Activated naive CD8-positive, alpha-beta T cell treated with anti-CD3 and anti-CD28 coated beads, Interleukin-2, amount 50 U/mL, for 24 hours (primary cell): ENCODE data around the gene ZNF333.

ENCODE experiments used
- ATAC-seq: fragments of 150-1000 bp; cut with Tn5 transposase; one replicate; pipeline ENCODE4 v1.10.0; 2021
- DNase-seq: peaks from one replicate; pipeline ENCODE4 v3.0.0; 2021
- H3K27ac Mint-ChIP-seq: one replicate; pipeline ENCODE4 v1.8.0; 2021; ENCODE audit warnings: mild to moderate bottlenecking, mixed read lengths
- H3K27me3 Mint-ChIP-seq: one replicate; pipeline ENCODE4 v1.8.0; 2021; ENCODE audit warnings: mixed read lengths
- H3K36me3 Mint-ChIP-seq: one replicate; pipeline ENCODE4 v1.8.0; 2021; ENCODE audit warnings: low read depth, mixed read lengths
- H3K4me1 Mint-ChIP-seq: one replicate; pipeline ENCODE4 v1.8.0; 2021; ENCODE audit warnings: mixed read lengths
- H3K4me3 Mint-ChIP-seq: one replicate; pipeline ENCODE4 v1.8.0; 2021; ENCODE audit warnings: mild to moderate bottlenecking, moderate library complexity, mixed read lengths
- H3K9me3 Mint-ChIP-seq: one replicate; pipeline ENCODE4 v1.8.0; 2021; ENCODE audit warnings: mixed read lengths

The ZNF333 gene

GRCh38 chr19:14689598-14690503, at the start of gene ZNF333:
Gene ZNF333 (plus strand): TSS chr19:14690048. CDS start chr19:14693492, 3,444 bp downstream.
- Mint-ChIP-seq H3K27me3 (no peaks in the 10 kb centered on the region), H3K27ac (peak within 1 kb of the TSS; percentile 96)

DNA sequence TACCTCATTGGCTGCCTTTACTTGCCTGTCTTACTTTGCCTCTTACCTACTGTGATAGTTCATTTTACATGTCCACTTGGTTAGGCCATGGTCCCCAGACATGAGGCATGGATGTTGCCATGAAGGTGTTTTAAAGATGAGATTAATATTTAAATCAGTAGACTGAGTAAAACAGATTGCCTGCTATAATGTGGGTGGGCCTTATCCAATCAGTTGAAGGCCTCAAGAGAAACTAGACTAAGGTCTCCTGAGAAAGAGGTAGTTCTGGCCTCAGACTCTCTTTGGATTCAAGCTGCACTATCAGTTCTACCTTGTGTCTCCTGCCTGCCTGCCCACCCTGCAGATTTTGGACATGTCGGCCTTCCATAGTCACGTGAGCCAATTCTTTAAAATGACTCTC, 41.3 kb upstream of the ZNF333 start:
- Mint-ChIP-seq H3K4me3 (no peak overlapping the region), H3K4me1 (no peaks in the 10 kb centered on the region), H3K27me3 (peaks cover 31% of the 10 kb centered on the region), H3K36me3 (peaks cover 2% of the 10 kb centered on the region), H3K27ac (no peak overlapping the region), H3K9me3 (peaks cover under 1% of the 10 kb centered on the region)
- ATAC-seq (no peak), DNase-seq (no peak)

More at GRCh38 chr19:14689598-14690503, at the start of gene ZNF333:
- peaks cover 6% of the 10 kb centered on the region for H3K36me3 Mint-ChIP-seq
- peaks cover 24% of the 10 kb centered on the region for H3K4me1 Mint-ChIP-seq
- peak; percentile 99 for ATAC-seq
- DNase-seq, result peak; percentile 100
- peak within 1 kb of the TSS; percentile 84 for H3K4me3 Mint-ChIP-seq
- no peaks in the 10 kb centered on the region for H3K9me3 Mint-ChIP-seq

DNA sequence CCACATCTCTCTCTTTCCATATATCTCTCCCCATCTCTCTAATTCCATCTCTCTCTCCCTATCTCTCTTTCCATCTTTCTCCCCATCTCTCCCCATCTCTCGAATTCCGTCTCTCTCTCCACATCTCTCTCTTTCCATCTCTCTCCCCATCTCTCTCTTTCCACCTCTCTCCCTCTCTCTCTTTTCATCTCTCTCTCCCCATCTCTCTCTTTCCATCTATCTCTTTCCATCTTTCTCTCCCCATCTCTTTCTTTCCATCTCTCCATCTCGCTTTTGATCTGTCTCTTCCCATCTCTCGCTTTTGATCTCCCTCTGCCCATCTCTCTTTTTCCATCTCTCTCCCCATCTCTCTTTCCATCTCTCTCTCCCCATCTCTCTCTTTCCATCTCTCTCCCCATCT, 40.8 kb upstream of the ZNF333 start:
- ATAC-seq (no peak), DNase-seq (no peak)
- Mint-ChIP-seq H3K9me3 (no peaks in the 10 kb centered on the region), H3K4me1 (no peaks in the 10 kb centered on the region), H3K36me3 (peaks cover 2% of the 10 kb centered on the region), H3K27me3 (peaks cover 29% of the 10 kb centered on the region), H3K27ac (no peak overlapping the region), H3K4me3 (no peak overlapping the region)

- H3K4me1 Mint-ChIP-seq, result no peaks in the 10 kb centered on the region
- ATAC-seq (no peak), DNase-seq (no peak)
- H3K4me3 Mint-ChIP-seq, result no peak overlapping the region
- H3K9me3 Mint-ChIP-seq, result no peaks in the 10 kb centered on the region
- peaks cover 30% of the 10 kb centered on the region for H3K27me3 Mint-ChIP-seq
- no peak overlapping the region for H3K27ac Mint-ChIP-seq
- H3K36me3 Mint-ChIP-seq, result peaks cover 2% of the 10 kb centered on the region
These were observed 39.7 kb upstream of the ZNF333 start for GRCh38 chr19:14650161-14650560.

DNA sequence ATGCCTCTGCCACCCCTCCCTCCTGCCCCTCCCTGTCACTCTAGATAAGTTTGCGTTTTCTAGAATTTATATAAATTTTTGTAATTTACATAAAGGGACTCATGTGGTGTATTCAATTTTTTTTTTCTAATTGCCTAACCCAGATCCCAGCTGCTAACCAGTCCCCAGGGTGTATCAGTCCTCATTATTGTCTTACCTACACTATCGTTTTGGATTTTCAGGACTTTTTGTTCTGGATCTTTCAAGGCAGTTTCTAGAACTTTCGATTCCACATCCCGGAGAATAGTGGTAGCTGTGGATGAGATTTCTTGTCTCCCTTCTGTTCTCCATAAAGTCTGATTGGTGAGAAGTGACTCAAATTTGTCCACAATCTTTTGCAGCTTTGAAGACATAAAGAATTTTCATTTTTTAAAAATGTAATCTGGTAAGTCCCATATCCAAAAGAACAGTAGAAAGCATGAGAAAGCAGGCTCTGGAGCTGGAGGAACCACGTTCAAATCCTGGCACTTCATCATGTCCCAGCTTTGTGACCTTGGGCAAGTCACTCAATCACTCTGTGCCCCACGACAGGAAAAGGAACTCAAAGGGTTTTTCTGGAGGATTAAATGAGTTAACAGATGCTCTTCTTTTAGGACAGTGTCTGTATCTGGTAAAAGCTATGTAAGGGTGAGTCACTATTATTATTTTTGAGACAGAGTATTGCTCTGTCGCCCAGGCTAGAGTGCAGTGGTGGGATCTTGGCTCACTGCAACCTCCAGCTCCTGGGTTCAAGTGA, 34.9 kb upstream of the ZNF333 start:
- ATAC-seq, result no peak

GRCh38 chr19:14655726-14656125, 34.1 kb upstream of the ZNF333 start:
- no peaks in the 10 kb centered on the region for H3K4me1 Mint-ChIP-seq
- no peak for ATAC-seq
- H3K36me3 Mint-ChIP-seq, result no peaks in the 10 kb centered on the region
- peaks cover 19% of the 10 kb centered on the region for H3K27me3 Mint-ChIP-seq
- no peak for DNase-seq
- H3K9me3 Mint-ChIP-seq, result no peaks in the 10 kb centered on the region
- H3K27ac Mint-ChIP-seq, result peak overlapping the region; percentile 25
- H3K4me3 Mint-ChIP-seq, result no peak overlapping the region

More for the DNA sequence above, 34.9 kb upstream of the ZNF333 start:
- Mint-ChIP-seq H3K27ac (no peak overlapping the region), H3K9me3 (no peaks in the 10 kb centered on the region), H3K4me3 (no peak overlapping the region), H3K27me3 (peaks cover 24% of the 10 kb centered on the region), H3K36me3 (peaks cover 2% of the 10 kb centered on the region), H3K4me1 (no peaks in the 10 kb centered on the region)
- DNase-seq, result no peak

DNA sequence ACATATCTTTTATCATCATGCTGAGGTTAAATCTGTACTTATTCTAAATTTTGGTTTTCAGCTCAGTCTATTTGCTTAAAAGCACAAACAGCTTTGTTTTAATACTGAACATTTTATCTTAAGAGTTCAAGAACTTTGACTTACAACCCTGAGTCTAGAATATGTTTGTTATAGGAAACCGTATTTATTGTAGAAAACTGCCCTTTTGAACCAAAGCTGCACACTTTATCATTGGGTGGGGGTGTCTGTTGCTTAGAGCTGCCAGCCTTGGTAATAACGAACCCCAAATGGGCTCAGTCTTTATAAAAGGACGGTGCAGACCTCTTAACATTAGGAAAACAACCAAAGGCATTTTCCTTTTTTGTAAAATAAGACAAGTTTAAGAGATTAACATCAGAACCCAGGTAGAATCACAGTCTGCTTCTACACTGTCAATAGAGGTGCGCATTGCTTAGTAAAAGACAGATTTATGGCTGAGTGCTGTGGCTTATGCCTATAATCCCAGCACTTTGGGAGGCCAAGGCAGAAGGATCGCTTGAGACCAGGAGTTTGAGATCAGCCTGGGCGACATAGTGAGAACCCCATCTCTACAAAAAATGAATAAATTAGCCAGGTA, 29.9 kb upstream of the ZNF333 start:
- H3K27ac Mint-ChIP-seq, result no peak overlapping the region
- ATAC-seq, result no peak
- no peaks in the 10 kb centered on the region for H3K9me3 Mint-ChIP-seq
- H3K4me1 Mint-ChIP-seq, result peaks cover 4% of the 10 kb centered on the region
- peaks cover 17% of the 10 kb centered on the region for H3K27me3 Mint-ChIP-seq
- H3K4me3 Mint-ChIP-seq, result no peak overlapping the region
- DNase-seq, result no peak
- H3K36me3 Mint-ChIP-seq, result no peaks in the 10 kb centered on the region

DNA sequence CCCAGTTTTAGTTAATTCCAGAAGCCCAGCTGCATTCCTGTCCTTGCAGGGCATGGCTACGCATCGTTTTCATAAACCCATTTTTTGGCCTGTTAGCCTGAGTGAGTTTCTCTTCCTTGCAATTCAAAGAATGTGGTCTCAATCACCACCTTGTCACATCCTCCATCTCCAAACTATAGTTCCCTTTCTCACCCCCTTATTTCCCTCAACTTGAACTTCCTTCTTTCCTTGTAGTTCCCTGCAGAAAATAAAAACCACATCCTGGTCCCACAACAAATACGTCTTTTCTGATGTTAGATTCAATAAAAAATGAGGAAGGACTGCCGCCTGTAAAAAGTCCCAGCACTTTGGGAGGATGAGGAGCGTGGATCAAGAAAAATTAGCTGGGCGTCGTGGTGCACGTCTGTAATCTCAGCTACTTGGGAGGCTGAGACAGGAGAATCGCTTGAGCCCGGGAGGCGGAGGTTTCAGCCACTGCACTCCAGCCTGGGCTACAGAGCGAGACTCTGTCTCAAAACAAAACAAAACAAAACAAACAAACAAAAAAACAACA, 28.4 kb upstream of the ZNF333 start:
- peaks cover 9% of the 10 kb centered on the region for H3K27me3 Mint-ChIP-seq
- H3K9me3 Mint-ChIP-seq, result no peaks in the 10 kb centered on the region
- H3K4me3 Mint-ChIP-seq, result no peak overlapping the region
- no peaks in the 10 kb centered on the region for H3K36me3 Mint-ChIP-seq
- ATAC-seq, result no peak
- no peak for DNase-seq
- H3K27ac Mint-ChIP-seq, result no peak overlapping the region
- H3K4me1 Mint-ChIP-seq, result peaks cover 4% of the 10 kb centered on the region

DNA sequence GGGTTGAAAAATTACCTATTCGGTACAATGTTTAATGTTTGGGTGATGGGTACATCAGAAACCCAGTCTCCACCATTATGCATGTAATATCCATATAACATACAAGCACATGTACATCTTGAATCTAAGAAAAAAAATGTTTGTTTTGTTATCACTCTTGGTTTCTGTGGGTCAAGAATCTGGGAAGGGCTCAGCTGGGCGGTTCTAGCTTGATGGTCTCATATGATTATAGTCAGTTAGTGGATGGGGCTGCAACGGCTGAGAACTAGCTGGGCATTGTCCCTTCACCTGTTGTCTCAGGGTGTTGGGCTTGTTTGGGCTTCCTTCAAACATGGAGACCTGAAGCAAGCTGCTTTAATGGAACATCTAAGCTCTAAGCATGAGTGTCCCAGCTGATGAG, 19.9 kb upstream of the ZNF333 start:
- Mint-ChIP-seq H3K27me3 (peaks cover 15% of the 10 kb centered on the region), H3K9me3 (peaks cover 14% of the 10 kb centered on the region), H3K4me3 (no peak overlapping the region), H3K36me3 (no peaks in the 10 kb centered on the region), H3K4me1 (peaks cover 19% of the 10 kb centered on the region), H3K27ac (no peak overlapping the region)
- no peak for DNase-seq
- ATAC-seq, result no peak

- no peak for ATAC-seq
- no peak overlapping the region for H3K27ac Mint-ChIP-seq
- peaks cover 17% of the 10 kb centered on the region for H3K27me3 Mint-ChIP-seq
- H3K36me3 Mint-ChIP-seq, result no peaks in the 10 kb centered on the region
- peaks cover 14% of the 10 kb centered on the region for H3K9me3 Mint-ChIP-seq
- no peak for DNase-seq
- no peak overlapping the region for H3K4me3 Mint-ChIP-seq
- peaks cover 19% of the 10 kb centered on the region for H3K4me1 Mint-ChIP-seq
These were observed 19.4 kb upstream of the ZNF333 start for GRCh38 chr19:14670408-14670807.

- H3K4me1 Mint-ChIP-seq, result peaks cover 18% of the 10 kb centered on the region
- peaks cover 17% of the 10 kb centered on the region for H3K27me3 Mint-ChIP-seq
- H3K9me3 Mint-ChIP-seq, result peaks cover 14% of the 10 kb centered on the region
- no peak for DNase-seq
- ATAC-seq, result no peak
- no peaks in the 10 kb centered on the region for H3K36me3 Mint-ChIP-seq
- H3K27ac Mint-ChIP-seq, result no peak overlapping the region
- no peak overlapping the region for H3K4me3 Mint-ChIP-seq
These were observed 17.5 kb upstream of the ZNF333 start for GRCh38 chr19:14672188-14672872.

DNA sequence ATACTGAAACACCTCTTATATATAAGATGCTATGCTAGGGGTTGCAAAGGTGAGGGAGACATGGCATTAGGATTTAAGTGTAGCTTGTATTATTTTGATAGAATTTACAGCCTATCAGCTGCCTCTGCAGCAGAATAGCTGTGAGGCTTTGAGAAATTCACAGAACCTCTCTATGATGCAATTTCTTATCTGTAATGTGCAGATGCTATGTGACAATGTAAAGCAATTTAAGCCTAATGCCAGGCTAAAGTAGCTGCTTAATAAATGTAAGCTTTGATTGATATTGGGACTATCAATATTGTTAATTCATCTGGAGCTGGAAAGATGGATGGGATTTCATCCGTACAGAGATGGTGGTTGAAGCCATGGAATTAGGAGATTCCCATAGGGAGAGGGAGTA, 16.8 kb upstream of the ZNF333 start:
- H3K36me3 Mint-ChIP-seq, result no peaks in the 10 kb centered on the region
- H3K4me3 Mint-ChIP-seq, result no peak overlapping the region
- no peak overlapping the region for H3K27ac Mint-ChIP-seq
- peaks cover 17% of the 10 kb centered on the region for H3K27me3 Mint-ChIP-seq
- no peak for ATAC-seq
- no peak for DNase-seq
- peaks cover 12% of the 10 kb centered on the region for H3K9me3 Mint-ChIP-seq
- H3K4me1 Mint-ChIP-seq, result peaks cover 12% of the 10 kb centered on the region

- no peaks in the 10 kb centered on the region for H3K36me3 Mint-ChIP-seq
- H3K4me1 Mint-ChIP-seq, result peaks cover 5% of the 10 kb centered on the region
- no peak for ATAC-seq
- H3K27me3 Mint-ChIP-seq, result peaks cover 14% of the 10 kb centered on the region
- peaks cover 6% of the 10 kb centered on the region for H3K9me3 Mint-ChIP-seq
- DNase-seq, result no peak
- H3K4me3 Mint-ChIP-seq, result no peak within 1 kb of the TSS
- H3K27ac Mint-ChIP-seq, result peak within 1 kb of the TSS; percentile 10
These were observed 15.1 kb upstream of the ZNF333 start, which contains the start of gene ADGRE3 for GRCh38 chr19:14674764-14675163. Gene ADGRE3 (minus strand): TSS chr19:14674844. CDS start chr19:14674770, 74 bp downstream.

- H3K4me3 Mint-ChIP-seq, result no peak overlapping the region
- ATAC-seq (no peak), DNase-seq (no peak)
- no peaks in the 10 kb centered on the region for H3K36me3 Mint-ChIP-seq
- peaks cover 10% of the 10 kb centered on the region for H3K27me3 Mint-ChIP-seq
- no peaks in the 10 kb centered on the region for H3K9me3 Mint-ChIP-seq
- peaks cover 5% of the 10 kb centered on the region for H3K4me1 Mint-ChIP-seq
- H3K27ac Mint-ChIP-seq, result no peak overlapping the region
These were observed 13.1 kb upstream of the ZNF333 start for GRCh38 chr19:14676762-14677161.
